GM23248 (cell line): ENCODE data around the gene PCCA.

ENCODE experiments used
- EZH2 ChIP-seq: fragments of 200-600 bp; sonication (generic); IDR thresholded peaks from 2 replicates; pipeline ENCODE4 v1.6.1; 2018; ENCODE audit warnings: antibody characterized with exemption, mild to moderate bottlenecking; ENCODE audit not compliant: insufficient read depth, poor library complexity, severe bottlenecking
- EZH2phosphoT487 ChIP-seq: fragments of 200-600 bp; sonication (generic); IDR thresholded peaks from 2 replicates; pipeline ENCODE4 v1.6.1; 2018; ENCODE audit warnings: antibody characterized with exemption, moderate library complexity, mild to moderate bottlenecking, low read depth; ENCODE audit not compliant: insufficient read depth

DNA sequence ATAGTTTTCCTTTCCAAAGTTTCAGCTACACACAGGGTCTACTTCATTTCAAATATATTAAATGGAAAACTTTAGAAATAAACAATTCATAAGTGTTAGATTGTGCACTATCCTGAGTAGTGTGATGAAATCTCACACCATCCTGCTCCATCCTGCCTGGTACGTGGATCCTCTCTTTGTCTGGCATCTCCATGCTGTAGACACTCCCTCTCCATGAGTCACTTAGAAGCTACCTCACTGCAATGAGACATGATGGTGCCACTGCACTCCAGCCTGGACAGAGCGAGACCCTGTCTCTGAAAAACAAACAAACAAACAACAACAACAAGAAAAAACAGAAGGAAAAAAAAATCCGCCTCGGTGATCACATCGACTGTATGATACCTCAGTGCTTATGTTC is 191.8 kb downstream of the PCCA start:
- TF ChIP-seq EZH2 (no peak), EZH2phosphoT487 (no peak)
